ENCODE measurements around the gene UNKL.

Gene UNKL

DNA sequence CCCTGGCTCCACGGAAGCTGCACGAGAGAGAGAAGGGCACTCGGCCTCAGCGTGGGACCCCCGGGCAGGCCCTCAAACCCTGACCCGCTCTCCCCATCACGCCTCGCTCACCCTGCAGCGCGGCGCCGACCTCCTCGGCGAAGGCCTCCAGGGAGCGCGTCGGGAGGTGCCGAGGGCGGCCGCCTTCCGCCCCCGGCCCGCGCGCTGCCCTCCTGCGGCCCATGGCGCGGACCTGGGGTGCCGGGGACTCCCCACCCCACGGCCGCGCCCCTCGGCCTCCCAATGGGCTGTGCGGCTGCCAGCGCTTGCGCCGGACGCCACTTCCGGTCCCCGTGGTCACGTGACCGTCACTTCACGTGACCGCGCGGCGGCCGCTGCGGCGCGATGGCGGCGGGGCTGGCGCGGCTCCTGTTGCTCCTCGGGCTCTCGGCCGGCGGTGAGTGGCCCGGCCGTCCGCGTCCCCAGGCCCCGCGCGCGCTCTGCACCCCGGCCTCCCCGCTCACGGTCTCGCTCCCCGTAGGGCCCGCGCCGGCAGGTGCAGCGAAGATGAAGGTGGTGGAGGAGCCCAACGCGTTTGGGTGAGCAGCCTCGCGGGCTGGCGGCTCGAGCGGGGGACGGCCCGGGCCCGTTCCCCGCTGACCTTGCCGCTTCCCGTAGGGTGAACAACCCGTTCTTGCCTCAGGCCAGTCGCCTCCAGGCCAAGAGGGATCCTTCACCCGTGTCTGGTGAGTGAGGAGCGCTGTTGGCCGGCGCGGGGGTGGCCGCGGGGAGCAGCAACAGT lies 62.7 kb downstream of the UNKL start, which contains the start of the genes GNPTG and TSR3:
Gene GNPTG (plus strand): TSS at position 350 of the 781 bp plus-strand sequence. CDS start 35 bp downstream, at position 385.
Gene TSR3 (minus strand): TSS at position 297 of the 781 bp plus-strand sequence. CDS start 74 bp downstream, at position 223.
- peak; percentile 44 for DNase-seq (ENCODE audit: low read depth, low spot score)

- DNase-seq (ENCODE audit: low read depth, low spot score): no peak
Observed at GRCh38 chr16:1351215-1351581, 63.3 kb downstream of the UNKL start.

- DNase-seq (ENCODE audit: low read depth, low spot score): no peak
Observed at GRCh38 chr16:1350691-1351090, 63.8 kb downstream of the UNKL start.

DNA sequence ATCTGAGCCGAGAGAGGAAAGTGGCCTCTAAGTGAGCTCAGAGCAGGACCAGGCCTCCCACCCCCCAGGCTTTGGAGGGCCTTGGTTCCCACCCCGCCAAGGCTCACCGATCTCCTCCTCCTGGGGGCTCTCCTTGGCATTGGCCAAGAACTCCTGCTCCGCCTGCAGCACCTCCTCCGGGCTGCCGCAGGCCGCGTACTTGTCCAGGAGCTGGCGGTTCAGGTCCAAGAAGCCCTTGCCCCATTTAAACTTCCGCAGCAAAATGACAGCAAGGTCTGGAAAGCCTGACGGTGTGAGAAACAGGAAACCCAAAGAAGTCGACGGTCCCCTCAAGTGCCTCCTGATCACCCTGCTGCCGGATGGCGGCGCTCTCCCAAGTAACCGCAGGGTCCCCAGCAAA lies 64.6 kb downstream of the UNKL start:
- DNase-seq (ENCODE audit: low read depth, low spot score): no peak

GRCh38 chr16:1349351-1349750 lies 65.2 kb downstream of the UNKL start:
- DNase-seq (ENCODE audit: low read depth, low spot score): no peak

GRCh38 chr16:1348926-1349325 lies 65.6 kb downstream of the UNKL start:
- no peak for DNase-seq (ENCODE audit: low read depth, low spot score)

GRCh38 chr16:1348441-1348840 lies 66.1 kb downstream of the UNKL start:
- no peak for DNase-seq (ENCODE audit: low read depth, low spot score)

DNA sequence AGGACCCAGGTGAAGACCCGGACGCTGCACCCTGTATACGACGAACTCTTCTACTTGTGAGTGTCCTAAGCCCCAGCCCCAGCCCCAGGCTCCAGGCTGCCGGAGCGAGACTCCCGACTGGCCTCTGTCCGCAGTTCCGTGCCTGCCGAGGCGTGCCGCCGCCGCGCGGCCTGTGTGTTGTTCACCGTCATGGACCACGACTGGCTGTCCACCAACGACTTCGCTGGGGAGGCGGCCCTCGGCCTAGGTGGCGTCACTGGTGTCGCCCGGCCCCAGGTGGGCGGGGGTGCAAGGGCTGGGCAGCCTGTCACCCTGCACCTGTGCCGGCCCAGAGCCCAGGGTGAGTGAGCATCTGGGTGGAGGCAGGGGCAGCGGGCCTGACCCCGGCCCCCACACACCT lies 66.5 kb downstream of the UNKL start:
- no peak for DNase-seq (ENCODE audit: low read depth, low spot score)

DNA sequence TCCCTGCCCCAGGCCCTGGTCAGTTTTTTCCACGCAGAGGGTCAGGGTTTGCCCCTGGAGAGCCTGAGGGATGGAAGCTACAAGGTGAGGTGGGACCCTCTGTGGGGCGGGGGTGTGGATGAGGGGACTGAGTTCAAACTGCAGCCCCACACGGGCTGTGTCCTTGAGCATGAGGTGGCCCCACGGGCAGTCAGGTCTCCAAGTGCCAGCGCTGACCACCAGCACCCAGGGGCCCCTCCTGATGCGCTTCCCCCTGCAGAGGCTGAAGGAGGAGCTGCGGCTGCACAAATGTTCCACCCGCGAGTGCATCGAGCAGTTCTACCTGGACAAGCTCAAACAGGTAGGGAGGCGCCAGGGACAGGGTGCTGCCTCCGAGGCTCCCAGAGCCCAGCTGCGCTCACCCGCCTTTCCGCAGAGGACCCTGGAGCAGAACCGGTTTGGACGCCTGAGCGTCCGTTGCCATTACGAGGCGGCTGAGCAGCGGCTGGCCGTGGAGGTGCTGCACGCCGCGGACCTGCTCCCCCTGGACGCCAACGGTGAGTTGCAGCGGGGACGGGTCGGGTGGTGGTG lies 67.1 kb downstream of the UNKL start:
- DNase-seq (ENCODE audit: low read depth, low spot score): no peak

DNA sequence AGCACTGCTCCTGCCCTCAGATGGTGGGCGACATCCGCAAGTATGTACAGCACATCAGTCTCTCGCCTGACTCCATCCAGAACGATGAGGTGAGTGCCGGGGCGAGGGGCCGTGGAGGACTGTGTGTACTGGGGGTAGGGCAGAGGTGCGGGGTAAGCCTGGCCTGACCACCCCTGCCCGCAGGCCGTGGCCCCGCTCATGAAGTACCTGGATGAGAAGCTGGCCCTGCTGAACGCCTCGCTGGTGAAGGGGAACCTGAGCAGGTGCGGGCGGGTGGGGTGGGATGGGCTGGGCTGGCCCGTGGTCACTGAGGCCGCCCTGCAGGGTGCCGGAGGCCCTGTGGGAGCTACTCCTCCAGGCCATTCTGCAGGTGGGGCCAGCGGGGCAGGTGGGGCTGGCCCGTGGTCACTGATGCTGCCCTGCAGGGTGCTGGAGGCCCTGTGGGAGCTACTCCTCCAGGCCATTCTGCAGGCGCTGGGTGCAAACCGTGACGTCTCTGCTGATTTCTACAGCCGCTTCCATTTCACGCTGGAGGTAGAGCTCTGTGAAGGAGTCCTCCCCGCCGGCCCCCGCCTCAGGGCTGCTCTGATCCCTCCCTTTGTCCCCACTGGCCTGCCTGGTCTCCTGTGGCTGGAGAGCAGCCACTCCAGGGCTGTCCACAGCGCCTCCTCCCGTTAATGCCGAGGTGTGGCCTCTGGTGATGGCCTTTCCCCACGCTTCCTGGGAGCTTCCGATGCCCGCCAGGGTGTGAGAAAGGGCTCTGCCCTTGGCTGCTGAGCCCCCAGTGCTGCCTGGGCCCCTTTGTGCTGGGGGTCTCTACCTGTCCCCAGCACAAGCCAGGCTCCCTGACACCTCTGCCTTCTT lies 67.8 kb downstream of the UNKL start:
- DNase-seq (ENCODE audit: low read depth, low spot score): no peak

DNA sequence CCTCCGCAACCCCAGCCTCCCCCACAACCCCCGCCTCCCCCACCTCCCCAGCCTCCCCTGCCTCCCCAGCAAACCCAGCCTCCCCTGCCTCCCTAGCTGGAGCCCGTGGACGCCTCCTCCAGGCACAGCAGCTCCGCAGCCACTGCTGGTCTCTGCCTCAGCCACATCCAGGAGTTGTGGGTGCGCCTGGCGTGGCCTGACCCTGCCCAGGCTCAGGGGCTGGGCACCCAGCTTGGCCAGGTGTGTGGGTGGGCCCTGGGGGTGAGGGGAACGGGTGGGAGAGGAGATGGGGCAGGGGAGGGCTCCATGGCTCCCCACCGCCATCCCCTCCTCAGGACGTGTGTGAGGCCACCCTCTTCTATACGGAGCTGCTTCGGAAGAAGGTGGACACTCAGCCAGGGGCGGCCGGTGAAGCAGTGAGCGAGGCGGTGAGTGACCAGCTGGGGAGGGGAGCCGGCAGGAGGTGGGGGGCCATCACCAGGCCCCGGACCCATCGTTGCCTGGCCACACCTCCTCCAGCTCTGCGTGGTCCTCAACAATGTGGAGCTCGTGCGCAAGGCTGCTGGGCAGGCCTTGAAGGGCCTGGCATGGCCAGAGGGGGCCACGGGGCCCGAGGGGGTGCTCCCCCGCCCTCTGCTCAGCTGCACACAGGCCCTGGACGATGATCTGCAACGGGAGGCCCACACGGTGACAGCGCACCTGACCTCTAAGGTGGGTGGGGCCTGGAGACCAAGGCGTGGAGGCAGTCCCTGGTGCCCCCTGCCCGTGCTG lies 68.7 kb downstream of the UNKL start:
- DNase-seq (ENCODE audit: low read depth, low spot score): no peak

- no peak for DNase-seq (ENCODE audit: low read depth, low spot score)
Observed at GRCh38 chr16:1345087-1345486, 69.4 kb downstream of the UNKL start.

- no peak for DNase-seq (ENCODE audit: low read depth, low spot score)
Observed at GRCh38 chr16:1344499-1344898, 70.0 kb downstream of the UNKL start.

GRCh38 chr16:1343428-1344242 lies 70.9 kb downstream of the UNKL start:
- no peak for DNase-seq (ENCODE audit: low read depth, low spot score)

DNA sequence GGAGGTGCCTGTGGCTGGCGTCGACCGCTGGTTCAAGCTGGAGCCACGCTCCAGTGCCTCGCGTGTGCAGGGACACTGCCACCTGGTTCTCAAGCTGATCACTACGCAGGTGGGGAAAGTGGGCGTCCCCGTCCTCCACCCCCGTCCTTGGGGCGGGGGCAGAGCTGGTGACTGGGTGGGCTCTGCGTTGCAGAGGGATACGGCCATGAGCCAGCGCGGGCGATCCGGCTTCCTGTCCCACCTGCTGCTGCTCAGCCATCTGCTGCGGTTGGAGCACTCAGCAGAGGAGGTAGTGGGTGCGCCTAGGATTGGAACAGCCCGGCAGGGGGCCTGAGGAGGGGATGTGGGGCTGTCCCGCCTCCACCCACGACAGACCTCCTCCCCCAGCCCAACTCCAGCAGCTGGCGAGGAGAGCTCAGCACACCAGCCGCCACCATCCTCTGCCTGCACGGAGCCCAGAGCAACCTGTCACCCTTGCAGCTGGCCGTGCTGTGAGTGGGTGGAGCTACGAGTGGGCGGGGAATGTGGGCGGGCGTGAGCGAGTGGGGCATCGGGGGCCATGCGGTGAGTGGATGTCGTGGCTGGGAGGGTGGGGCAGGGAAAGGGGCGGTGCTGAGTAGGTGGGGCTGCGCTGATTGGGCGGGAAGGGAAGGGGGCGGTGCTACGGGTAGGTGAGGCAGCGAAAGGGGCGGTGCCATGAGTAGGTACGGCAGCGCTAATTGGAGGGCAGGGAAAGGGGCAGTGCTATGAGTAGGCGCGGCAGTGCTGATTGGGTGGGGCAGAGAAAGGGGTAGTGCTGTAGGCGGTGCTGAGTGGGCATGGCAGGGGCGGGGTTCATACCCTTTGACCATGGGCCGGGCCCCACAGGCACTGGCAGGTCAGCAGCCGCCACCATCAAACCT lies 71.7 kb downstream of the UNKL start:
- DNase-seq (ENCODE audit: low read depth, low spot score): no peak

DNA sequence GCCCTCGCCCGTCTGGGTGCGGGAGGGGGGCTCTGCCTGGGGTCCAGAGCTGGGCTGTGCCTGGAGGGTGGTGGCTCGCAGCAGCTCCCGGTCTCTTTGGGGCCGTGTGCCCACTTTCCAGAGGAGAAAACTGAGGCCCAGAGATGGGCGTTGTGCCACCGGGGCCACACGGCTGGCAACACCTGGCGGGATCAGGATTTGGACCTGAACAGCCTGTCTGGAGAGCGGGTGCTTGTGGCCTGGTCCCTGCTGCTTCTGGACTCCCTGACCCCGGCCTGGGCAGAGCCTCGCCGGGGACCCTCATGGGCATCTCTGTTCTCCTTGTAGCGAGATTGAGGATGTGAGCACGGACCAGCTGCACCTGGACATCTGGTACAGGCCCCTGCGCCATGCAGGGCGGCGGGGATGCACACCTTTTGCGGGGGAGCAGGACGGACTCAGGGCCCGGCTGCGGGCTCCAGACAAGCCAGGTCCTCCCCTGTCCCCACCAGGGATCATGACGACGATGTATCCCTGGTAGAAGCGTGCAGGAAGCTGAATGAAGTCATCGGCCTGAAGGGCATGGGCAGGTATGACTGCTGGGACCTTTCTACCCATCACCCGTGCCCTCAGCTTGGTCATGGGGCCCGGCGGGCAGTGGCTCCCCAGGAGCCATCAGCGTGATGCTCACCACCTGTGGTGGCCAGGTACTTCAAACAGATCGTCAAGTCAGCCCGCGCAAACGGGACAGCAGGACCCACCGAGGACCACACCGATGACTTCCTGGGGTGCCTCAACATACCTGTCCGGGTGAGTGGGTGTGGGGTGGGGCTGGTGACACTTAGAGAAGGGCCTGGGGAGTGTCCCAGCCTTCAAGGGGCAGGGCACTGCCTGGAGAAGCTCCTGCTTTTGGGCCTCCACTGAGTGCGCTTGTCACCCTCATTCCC lies 72.7 kb downstream of the UNKL start:
- DNase-seq (ENCODE audit: low read depth, low spot score): no peak

DNA sequence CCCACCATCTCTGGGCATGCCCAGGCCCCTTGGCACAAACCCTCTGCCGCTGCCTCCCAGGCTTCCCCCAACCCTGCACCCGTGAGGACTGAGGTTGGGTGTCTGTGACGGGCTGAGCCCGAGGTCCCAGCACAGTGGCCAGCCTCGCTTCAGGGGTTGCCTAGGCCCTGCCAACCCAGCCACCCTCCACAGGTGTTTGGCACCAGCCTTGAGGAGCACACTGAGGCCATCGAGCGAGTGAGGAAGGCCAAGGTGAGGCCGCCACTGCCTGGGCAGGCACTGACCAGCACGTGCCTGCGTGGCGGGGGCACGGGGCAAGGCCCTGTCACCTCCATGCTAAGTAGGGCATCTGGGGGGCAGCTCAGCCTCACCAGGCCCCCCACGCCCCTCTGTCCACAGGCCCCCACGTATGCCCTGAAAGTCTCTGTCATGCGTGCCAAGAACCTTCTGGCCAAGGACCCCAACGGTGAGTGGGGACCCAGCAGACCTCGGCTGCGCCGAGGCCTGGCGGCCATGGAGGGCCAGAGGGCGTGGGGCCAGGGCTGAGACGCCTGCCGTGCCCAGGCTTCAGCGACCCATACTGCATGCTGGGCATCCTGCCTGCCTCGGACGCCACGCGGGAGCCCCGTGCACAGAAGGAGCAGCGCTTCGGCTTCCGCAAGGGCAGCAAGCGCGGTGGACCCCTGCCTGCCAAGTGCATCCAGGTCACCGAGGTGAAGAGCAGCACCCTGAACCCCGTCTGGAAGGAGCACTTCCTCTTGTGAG lies 73.6 kb downstream of the UNKL start:
- no peak for DNase-seq (ENCODE audit: low read depth, low spot score)

Measured in brain pericyte (primary cell).